NT2/D1 (cell line): ENCODE measurements around the gene VWC2.

Experiments
- SUZ12 ChIP-seq: IDR thresholded peaks from 2 replicates; pipeline ENCODE4 v1.6.1; 2011; ENCODE audit not compliant: insufficient read length, insufficient read depth; ENCODE audit errors: extremely low read depth
- YY1 ChIP-seq: IDR thresholded peaks from 2 replicates; pipeline ENCODE4 v1.6.1; 2011; ENCODE audit not compliant: insufficient read length, insufficient read depth
- ZNF274 ChIP-seq: IDR thresholded peaks from 2 replicates; pipeline ENCODE4 v1.6.1; 2011; ENCODE audit warnings: mild to moderate bottlenecking, low read depth, low read length

GRCh38 chr7:49800031-49800430 is 26.6 kb downstream of the VWC2 start:
- TF ChIP-seq SUZ12 (no peak), YY1 (no peak), ZNF274 (no peak)
